ENCODE measurements around the gene LBH. TPM values are rescaled to one million over a fixed set of nuclear protein-coding genes. Genes with fewer than 3 reads are reported as not detected.
A peak's percentile ranks its signal among the peaks of the same experiment; 100 is the strongest.

Gene LBH
- total and polyA plus RNA-seq, 2 experiments from 2014 or later: 54.1 to 75.9 TPM

- Histone ChIP-seq H3K79me2 (peaks cover 72% of the 10 kb centered on the region), H3K27ac (no peak overlapping the region), H3K4me2 (no peak overlapping the region), H3K4me3 (no peak overlapping the region), H3K27me3 (peaks cover 4% of the 10 kb centered on the region), H4K20me1 (ENCODE audit: insufficient read depth, poor library complexity, severe bottlenecking) (peaks cover 30% of the 10 kb centered on the region), H3K36me3 (replicated peaks; ENCODE audit: insufficient read depth, low read depth) (peaks cover 4% of the 10 kb centered on the region), H3K4me1 (ENCODE audit: insufficient read depth) (peaks cover 21% of the 10 kb centered on the region), H3K9me3 (ENCODE audit: low read depth) (no peaks in the 10 kb centered on the region), H3K9me2 (replicated peaks; ENCODE audit: insufficient read depth) (no peaks in the 10 kb centered on the region), H2AFZ (no peak overlapping the region)
- WGBS (ENCODE audit: low lambda C conversion rate, missing lambda C conversion rate): 88% methylated on average over 13 of the region's 13 CpGs
- no peak for DNase-seq (ENCODE audit: low spot score)
- no peak for TF ChIP-seq EZH2phosphoT487 (IDR thresholded peaks at IDR 0.05; ENCODE audit: low read depth, severe bottlenecking, unreplicated experiment)
These were observed 6.8 kb downstream of the LBH start for GRCh38 chr2:30237966-30238800.

GRCh38 chr2:30239308-30239985 is 8.1 kb downstream of the LBH start:
- no peak overlapping the region for H2AFZ ChIP-seq
- peak overlapping the region; percentile 58 for H3K27ac ChIP-seq
- H3K36me3 ChIP-seq (replicated peaks; ENCODE audit: insufficient read depth, low read depth): peaks cover 4% of the 10 kb centered on the region
- H3K4me2 ChIP-seq: peak overlapping the region; percentile 37
- no peak for TF ChIP-seq EZH2 (IDR thresholded peaks at IDR 0.05; ENCODE audit: borderline replicate concordance)
- TF ChIP-seq CTCF (IDR thresholded peaks at IDR 0.05; ENCODE audit: poor library complexity): peak; percentile 64
- TF ChIP-seq EZH2phosphoT487 (IDR thresholded peaks at IDR 0.05; ENCODE audit: low read depth, severe bottlenecking, unreplicated experiment): no peak
- peak; percentile 72 for DNase-seq (ENCODE audit: low spot score)
- 73% methylated on average over 11 of the region's 11 CpGs for WGBS (ENCODE audit: low lambda C conversion rate, missing lambda C conversion rate)
- H3K79me2 ChIP-seq: peaks cover 72% of the 10 kb centered on the region
- H4K20me1 ChIP-seq (ENCODE audit: insufficient read depth, poor library complexity, severe bottlenecking): peaks cover 17% of the 10 kb centered on the region
- no peak overlapping the region for H3K4me3 ChIP-seq
- H3K9me3 ChIP-seq (ENCODE audit: low read depth): no peaks in the 10 kb centered on the region
- peaks cover 8% of the 10 kb centered on the region for H3K4me1 ChIP-seq (ENCODE audit: insufficient read depth)
- no peaks in the 10 kb centered on the region for H3K27me3 ChIP-seq
- H3K9me2 ChIP-seq (replicated peaks; ENCODE audit: insufficient read depth): no peaks in the 10 kb centered on the region

GRCh38 chr2:30239986-30240752 is 8.8 kb downstream of the LBH start:
- Histone ChIP-seq H3K4me2 (peak overlapping the region; percentile 37), H3K9me2 (replicated peaks; ENCODE audit: insufficient read depth) (no peaks in the 10 kb centered on the region), H3K27ac (peak overlapping the region; percentile 58), H3K4me1 (ENCODE audit: insufficient read depth) (peaks cover 5% of the 10 kb centered on the region), H3K36me3 (replicated peaks; ENCODE audit: insufficient read depth, low read depth) (peaks cover 4% of the 10 kb centered on the region), H3K27me3 (no peaks in the 10 kb centered on the region), H3K4me3 (no peak overlapping the region), H3K79me2 (peaks cover 70% of the 10 kb centered on the region), H3K9me3 (ENCODE audit: low read depth) (no peaks in the 10 kb centered on the region), H2AFZ (no peak overlapping the region), H4K20me1 (ENCODE audit: insufficient read depth, poor library complexity, severe bottlenecking) (peaks cover 14% of the 10 kb centered on the region)
- DNase-seq (ENCODE audit: low spot score): no peak
- 61% methylated on average over 12 of the region's 12 CpGs for WGBS (ENCODE audit: low lambda C conversion rate, missing lambda C conversion rate)
- no peak for TF ChIP-seq CTCF (IDR thresholded peaks at IDR 0.05; ENCODE audit: poor library complexity)
- TF ChIP-seq EZH2phosphoT487 (IDR thresholded peaks at IDR 0.05; ENCODE audit: low read depth, severe bottlenecking, unreplicated experiment): no peak
- TF ChIP-seq EZH2 (IDR thresholded peaks at IDR 0.05; ENCODE audit: borderline replicate concordance): no peak
